GM18951 (cell line): Measurements from ENCODE around the gene WDFY1.
A peak's percentile ranks its signal among the peaks of the same experiment; 100 is the strongest.

Source experiments
- POLR2A ChIP-seq: IDR thresholded peaks from 4 replicates; pipeline ENCODE4 v1.6.1; 2011; ENCODE audit warnings: mild to moderate bottlenecking; ENCODE audit not compliant: insufficient read length, insufficient read depth; ENCODE audit errors: extremely low read depth
- in situ Hi-C: fragments of 300-500 bp; cut with MboI; formaldehyde crosslinking; loops from one replicate; pipeline ENCODE4 v1.12.0; 2022; ENCODE audit warnings: low sequenced_read_pairs, mixed read lengths, inconsistent platforms; ENCODE audit not compliant: unreplicated experiment

The WDFY1 gene

GRCh38 chr2:223972656-223973102, 27.5 kb upstream of the WDFY1 start:
- in situ Hi-C loops: no loop called here
- TF ChIP-seq POLR2A: no peak

DNA sequence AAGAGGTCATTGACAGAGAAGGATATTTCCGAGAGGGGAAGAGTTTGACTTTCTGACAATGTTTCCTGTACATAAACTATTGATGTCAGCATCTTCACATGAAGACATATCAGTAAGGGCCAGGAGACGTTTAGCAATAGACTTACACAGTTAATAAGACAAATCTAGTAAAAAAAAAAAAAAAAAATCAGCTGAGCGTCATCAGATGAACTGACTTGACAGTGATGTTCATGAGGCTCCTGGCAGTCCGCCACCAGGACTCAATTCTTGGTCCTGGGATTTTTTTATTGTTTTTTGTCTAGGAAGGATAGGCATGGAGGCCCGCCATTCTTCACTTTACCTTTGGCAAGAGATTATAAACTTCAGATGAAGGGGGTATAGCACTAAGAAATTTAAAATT, 26.6 kb upstream of the WDFY1 start:
- in situ Hi-C loops: no loop called here
- TF ChIP-seq POLR2A: no peak

DNA sequence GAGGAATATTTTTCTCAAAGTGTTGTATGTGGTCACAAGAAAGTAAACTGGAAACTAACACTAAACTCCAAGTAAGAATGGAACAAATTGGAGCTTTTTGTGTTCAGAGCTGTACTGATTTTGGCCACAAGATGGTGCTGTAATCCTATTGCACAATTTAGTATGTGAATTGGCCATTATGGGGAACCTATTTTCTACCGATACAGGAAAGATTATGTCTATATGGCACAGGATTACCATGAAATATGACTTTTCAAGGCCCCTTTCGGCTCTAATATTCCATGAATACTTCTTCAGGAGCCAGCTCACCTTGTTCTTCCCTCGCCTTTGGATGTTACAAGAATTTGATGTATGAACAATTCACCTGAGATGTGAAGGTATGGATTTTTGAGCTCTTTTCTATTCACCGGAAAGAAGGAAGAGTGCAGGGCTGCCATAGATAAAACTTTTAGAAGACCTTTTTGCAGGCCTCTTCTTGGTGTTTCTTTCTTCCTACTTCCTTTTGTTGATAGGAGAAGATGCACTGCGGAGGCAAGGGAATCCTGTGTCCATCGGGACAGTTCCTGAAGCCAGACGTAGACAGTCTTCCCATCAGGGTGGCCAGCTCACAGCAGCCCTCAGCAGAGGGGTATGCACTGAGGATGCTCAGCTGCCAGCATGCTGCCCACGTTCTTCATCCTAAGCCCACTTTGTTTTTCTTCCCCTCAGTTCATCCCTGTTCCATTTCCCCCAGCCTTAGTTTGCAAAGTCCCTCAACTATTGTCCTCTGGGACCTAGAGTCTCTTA, 25.4 kb upstream of the WDFY1 start:
- no peak for TF ChIP-seq POLR2A

GRCh38 chr2:223969856-223970255, 24.7 kb upstream of the WDFY1 start:
- in situ Hi-C loops: no loop called here
- no peak for TF ChIP-seq POLR2A

More for the DNA sequence above, 25.4 kb upstream of the WDFY1 start:
- in situ Hi-C loops: no loop called here

DNA sequence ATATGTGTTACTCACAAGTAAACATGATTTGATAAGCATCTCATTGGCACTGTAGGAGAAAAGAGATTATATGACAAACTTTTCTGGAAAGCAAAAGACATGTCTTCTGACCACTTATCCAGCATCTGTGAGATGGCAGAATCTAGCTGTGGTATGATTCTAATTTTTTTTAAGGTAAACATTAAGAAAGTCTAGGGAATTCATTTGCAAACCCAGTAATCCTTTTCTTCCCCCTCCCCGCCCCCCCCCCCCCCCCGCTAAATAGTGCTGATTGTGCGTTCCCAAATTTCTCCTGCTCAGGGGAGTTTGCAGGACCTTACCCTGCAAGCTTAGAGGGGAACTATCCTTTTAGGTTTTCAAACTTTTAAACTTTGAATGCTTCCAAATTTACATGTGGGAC, 24.2 kb upstream of the WDFY1 start:
- in situ Hi-C loops: no loop called here
- TF ChIP-seq POLR2A: no peak

DNA sequence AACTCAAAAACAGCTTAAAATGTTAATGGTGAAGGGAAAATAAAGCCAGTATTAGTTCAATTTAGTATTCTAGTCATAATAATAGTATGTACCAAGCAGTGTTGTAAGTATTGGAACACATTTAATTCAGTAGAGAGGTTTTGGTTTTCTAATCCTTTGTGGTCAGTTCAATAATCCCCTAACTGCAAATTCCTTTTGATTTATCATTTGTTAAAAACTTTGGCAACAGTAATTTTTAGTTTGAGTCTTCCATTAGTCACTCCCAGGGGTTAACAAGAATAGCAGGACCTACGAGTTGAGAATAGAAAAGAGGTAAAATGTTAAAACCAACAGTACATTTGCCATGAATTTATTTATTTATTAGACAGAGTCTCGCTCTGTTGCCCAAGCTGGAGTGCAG, 22.8 kb upstream of the WDFY1 start:
- TF ChIP-seq POLR2A: no peak
- in situ Hi-C loops: no loop called here

DNA sequence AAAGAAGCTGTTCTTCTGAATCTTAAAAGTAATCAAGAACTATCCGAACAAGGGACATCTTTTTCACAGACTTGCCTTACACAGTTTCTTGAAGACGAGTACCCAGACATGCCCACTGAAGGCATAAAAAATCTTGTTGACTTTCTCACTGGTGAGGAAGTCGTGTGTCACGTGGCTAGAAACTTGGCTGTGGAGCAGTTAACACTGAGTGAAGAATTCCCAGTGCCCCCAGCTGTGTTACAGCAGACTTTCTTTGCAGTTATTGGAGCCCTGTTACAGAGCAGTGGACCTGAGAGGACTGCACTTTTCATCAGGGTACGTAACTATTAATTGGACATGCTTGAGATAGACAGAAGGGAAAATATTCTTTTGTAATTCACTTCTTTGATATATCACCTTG, 14.6 kb upstream of the WDFY1 start:
- in situ Hi-C loops: no loop called here
- no peak for TF ChIP-seq POLR2A

GRCh38 chr2:223957092-223957851, 12.1 kb upstream of the WDFY1 start, which contains the start of gene MRPL44:
Gene MRPL44 (plus strand): TSS chr2:223957463. CDS start chr2:223957473, 10 bp downstream.
- in situ Hi-C loops: no loop called here
- TF ChIP-seq POLR2A: peak; percentile 80

GRCh38 chr2:223956300-223956699, 11.2 kb upstream of the WDFY1 start:
- TF ChIP-seq POLR2A: no peak
- in situ Hi-C loops: no loop called here

GRCh38 chr2:223954401-223954800, 9.3 kb upstream of the WDFY1 start:
- in situ Hi-C loops: no loop called here
- TF ChIP-seq POLR2A: no peak

GRCh38 chr2:223952280-223952968, 7.3 kb upstream of the WDFY1 start:
- TF ChIP-seq POLR2A: peak; percentile 46
- in situ Hi-C loops: no loop called here

DNA sequence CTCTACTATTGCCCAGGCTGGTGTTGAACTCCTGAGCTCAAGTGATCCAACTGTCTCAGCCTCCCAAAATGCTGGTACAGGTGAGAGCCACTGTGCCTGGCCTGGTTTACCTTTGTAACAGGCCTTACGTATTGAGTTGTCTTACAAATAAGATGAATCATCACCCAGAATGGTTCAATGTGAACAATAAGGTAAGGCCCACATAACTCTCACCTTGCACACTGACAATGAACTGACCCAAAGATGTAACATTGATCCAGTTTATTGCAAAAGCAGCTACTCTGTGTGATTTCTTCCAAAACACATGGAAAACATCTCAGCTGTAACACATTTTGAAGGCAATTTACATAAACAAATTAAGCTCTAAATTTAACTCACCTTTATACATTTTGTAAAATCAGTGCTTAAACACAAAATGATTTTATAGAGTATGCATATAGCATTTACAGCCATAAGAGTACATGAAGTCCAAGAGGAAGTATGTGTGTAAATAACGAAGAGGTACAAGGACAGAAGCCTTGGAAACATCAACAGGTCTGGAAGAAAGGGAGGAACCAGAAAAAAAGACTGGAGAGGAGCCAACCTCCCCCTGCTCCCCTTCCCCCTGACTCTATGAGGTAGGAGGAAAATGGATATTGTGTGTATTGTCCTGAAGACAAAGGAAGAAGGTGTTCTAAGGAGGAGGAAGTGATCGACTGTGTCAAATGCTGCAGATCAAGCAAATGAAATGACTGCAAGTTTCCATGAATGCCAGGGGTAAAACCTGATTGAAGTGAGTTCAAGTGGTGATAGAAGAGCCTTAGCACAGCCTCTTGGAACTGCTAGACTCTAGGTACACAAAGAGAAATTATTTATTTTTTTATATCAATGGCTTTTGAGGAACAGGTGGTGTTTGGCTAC, 5.6 kb upstream of the WDFY1 start:
- in situ Hi-C loops: no loop called here
- TF ChIP-seq POLR2A: no peak
